ENCODE results near the gene MZB1.
"Not testable (repeated sequence)": the region's sequence is repeated elsewhere in the genome, so short reads cannot be mapped to it uniquely, and the experiment has no call there.

MZB1 gene

GRCh38 chr5:139410121-139410992 lies 20.6 kb upstream of the MZB1 start:
- no peak for DNase-seq

GRCh38 chr5:139409116-139409515 lies 19.4 kb upstream of the MZB1 start:
- not testable (repeated sequence) for DNase-seq

GRCh38 chr5:139408191-139408590 lies 18.5 kb upstream of the MZB1 start:
- no peak for DNase-seq

- DNase-seq = no peak
Observed at GRCh38 chr5:139407517-139407916, 17.8 kb upstream of the MZB1 start.

- DNase-seq = no peak
Observed at GRCh38 chr5:139406963-139407362, 17.2 kb upstream of the MZB1 start.

GRCh38 chr5:139404484-139404840 lies 14.7 kb upstream of the MZB1 start:
- no peak for DNase-seq

GRCh38 chr5:139403787-139404483 lies 14.2 kb upstream of the MZB1 start, which contains the start of gene SPATA24:
SPATA24 (minus strand) TSS chr5:139404089; CDS start chr5:139404060, 29 bp downstream.
- peak; percentile 93 for DNase-seq

GRCh38 chr5:139403418-139403786 lies 13.7 kb upstream of the MZB1 start:
- no peak for DNase-seq

GRCh38 chr5:139402561-139403158 lies 12.9 kb upstream of the MZB1 start:
- no peak for DNase-seq

- no peak for DNase-seq
Observed at GRCh38 chr5:139401546-139401945, 11.8 kb upstream of the MZB1 start.

- no peak for DNase-seq
Observed at GRCh38 chr5:139399501-139400121, 9.9 kb upstream of the MZB1 start.

GRCh38 chr5:139397921-139398320 lies 8.2 kb upstream of the MZB1 start:
- DNase-seq = no peak

- DNase-seq = no peak
Observed at GRCh38 chr5:139396691-139397090, 7.0 kb upstream of the MZB1 start.

- DNase-seq = no peak
Observed at GRCh38 chr5:139395844-139396640, 6.3 kb upstream of the MZB1 start.

- no peak for DNase-seq
Observed at GRCh38 chr5:139394654-139395566, 5.2 kb upstream of the MZB1 start, which contains the start of gene PROB1. PROB1 (minus strand) TSS chr5:139395104; CDS start chr5:139395081, 23 bp downstream.

GRCh38 chr5:139394123-139394653 lies 4.5 kb upstream of the MZB1 start:
- peak; percentile 66 for DNase-seq

GRCh38 chr5:139393497-139394122 lies 3.9 kb upstream of the MZB1 start:
- no peak for DNase-seq

- peak; percentile 70 for DNase-seq
Observed at GRCh38 chr5:139392678-139393496, 3.2 kb upstream of the MZB1 start.

- no peak for DNase-seq
Observed at GRCh38 chr5:139392324-139392677, 2.6 kb upstream of the MZB1 start.
